Measurements from ENCODE around the gene DRC7.

Gene DRC7

DNA sequence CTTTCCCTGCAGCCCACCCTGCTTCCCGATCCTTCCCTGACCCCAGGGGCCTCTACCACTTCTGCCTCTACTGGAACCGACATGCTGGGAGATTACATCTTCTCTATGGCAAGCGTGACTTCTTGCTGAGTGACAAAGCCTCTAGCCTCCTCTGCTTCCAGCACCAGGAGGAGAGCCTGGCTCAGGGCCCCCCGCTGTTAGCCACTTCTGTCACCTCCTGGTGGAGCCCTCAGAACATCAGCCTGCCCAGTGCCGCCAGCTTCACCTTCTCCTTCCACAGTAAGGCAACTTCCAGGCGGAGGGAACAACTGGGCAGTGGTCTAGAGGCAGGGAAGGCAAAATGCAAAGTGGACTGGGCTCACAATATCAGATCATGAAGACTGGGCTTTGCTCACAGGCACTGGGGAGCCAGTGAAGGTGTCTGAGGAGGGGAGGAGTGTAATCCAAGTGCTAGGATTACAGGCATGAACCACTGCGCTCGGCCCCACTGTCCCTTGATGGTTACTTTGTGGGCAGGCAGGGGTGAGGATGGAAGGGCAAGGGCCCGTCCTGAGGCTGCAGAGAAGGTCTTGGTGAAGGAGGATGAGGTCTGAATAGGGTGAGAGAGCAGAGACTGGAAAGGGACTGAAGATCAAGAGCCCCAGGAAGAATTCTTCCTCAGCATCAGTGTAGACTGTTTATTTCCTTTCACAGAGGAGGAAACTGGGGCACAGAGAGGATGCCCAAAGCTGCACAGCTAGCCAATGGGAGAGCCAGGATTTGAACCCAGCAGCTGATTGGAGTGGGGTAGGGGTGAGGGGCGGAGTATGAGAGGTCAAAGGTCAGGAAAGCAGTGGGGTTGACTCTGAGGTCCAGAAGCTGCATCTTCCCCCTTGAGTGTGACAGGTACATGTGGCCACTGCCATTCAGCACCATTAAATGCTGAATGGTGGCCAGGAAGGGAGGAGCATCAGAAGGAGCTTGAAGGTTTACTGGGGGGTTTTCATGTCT lies 43.0 kb upstream of the DRC7 start:
- no peak for TF ChIP-seq EZH2phosphoT487 (IDR thresholded peaks at IDR 0.05; ENCODE audit: borderline replicate concordance, low read length)
- TF ChIP-seq, protein P1, sequence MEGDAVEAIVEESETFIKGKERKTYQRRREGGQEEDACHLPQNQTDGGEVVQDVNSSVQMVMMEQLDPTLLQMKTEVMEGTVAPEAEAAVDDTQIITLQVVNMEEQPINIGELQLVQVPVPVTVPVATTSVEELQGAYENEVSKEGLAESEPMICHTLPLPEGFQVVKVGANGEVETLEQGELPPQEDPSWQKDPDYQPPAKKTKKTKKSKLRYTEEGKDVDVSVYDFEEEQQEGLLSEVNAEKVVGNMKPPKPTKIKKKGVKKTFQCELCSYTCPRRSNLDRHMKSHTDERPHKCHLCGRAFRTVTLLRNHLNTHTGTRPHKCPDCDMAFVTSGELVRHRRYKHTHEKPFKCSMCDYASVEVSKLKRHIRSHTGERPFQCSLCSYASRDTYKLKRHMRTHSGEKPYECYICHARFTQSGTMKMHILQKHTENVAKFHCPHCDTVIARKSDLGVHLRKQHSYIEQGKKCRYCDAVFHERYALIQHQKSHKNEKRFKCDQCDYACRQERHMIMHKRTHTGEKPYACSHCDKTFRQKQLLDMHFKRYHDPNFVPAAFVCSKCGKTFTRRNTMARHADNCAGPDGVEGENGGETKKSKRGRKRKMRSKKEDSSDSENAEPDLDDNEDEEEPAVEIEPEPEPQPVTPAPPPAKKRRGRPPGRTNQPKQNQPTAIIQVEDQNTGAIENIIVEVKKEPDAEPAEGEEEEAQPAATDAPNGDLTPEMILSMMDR (IDR thresholded peaks at IDR 0.05; ENCODE audit: low read depth, low read length, poor library complexity, severe bottlenecking) = no peak
- H3K27ac ChIP-seq (ENCODE audit: low read depth, low read length) = no peak overlapping the region
- no peaks in the 10 kb centered on the region for H3F3A ChIP-seq (ENCODE audit: control insufficient read depth, insufficient read depth)

DNA sequence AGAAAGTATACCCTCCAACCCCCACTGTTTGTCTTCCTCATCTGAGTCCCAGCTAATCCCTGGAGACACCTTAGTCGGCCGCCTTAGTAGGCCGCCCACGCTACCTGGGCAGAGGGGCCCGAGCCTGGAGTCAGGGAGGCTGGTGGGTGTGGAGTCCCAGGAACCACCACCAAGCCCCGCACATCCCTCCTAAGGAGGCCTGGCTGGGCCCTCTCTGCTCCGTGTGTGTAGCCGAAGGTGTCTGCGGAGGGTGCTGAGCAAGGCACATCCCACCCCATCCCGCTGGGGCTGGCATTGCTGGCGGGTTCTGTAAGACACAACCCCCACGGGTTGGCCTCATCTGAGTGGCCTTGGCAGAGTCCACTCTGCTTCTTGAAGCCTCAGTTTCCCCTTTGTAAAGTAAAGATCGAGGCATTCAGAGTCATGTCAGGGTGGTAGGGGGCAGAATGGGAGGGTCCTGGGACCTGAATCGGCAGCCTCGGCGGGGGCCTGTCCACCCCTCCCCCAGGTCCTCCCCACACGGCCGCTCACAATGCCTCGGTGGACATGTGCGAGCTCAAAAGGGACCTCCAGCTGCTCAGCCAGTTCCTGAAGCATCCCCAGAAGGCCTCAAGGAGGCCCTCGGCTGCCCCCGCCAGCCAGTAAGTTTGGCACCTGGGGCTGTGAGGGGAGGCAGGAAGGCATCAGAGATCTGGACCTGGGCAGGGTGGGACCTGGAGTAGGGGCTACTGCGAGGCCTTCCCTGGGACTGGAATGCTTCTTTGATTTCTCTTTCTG lies 41.7 kb upstream of the DRC7 start:
- H3K4me3 ChIP-seq (ENCODE audit: low read length) = no peak overlapping the region
- no peaks in the 10 kb centered on the region for H3F3A ChIP-seq (ENCODE audit: control insufficient read depth, insufficient read depth)
- no peak overlapping the region for H3K27ac ChIP-seq (ENCODE audit: low read depth, low read length)
- no peaks in the 10 kb centered on the region for H3K27me3 ChIP-seq (ENCODE audit: control insufficient read depth, low read length)
- no peaks in the 10 kb centered on the region for H3K36me3 ChIP-seq (ENCODE audit: control insufficient read depth, low read length)
- H3K79me2 ChIP-seq (ENCODE audit: control insufficient read depth, low read length) = no peaks in the 10 kb centered on the region
- no peak for TF ChIP-seq EZH2phosphoT487 (IDR thresholded peaks at IDR 0.05; ENCODE audit: borderline replicate concordance, low read length)
- TF ChIP-seq, protein P1 (IDR thresholded peaks at IDR 0.05; ENCODE audit: low read depth, low read length, poor library complexity, severe bottlenecking) = no peak
- H3K4me2 ChIP-seq (ENCODE audit: low read length) = no peak overlapping the region
- peaks cover 8% of the 10 kb centered on the region for H3K4me1 ChIP-seq (ENCODE audit: control insufficient read depth, low read length)
- H4K20me1 ChIP-seq (ENCODE audit: control insufficient read depth, insufficient read depth, low read depth, low read length) = peaks cover 6% of the 10 kb centered on the region; the same call in 1 of the 2 replicates
- no peaks in the 10 kb centered on the region for H3K9me3 ChIP-seq (ENCODE audit: control insufficient read depth, insufficient read depth, low read length)
- H3K9me2 ChIP-seq (replicated peaks; ENCODE audit: control insufficient read depth, low read length) = no peaks in the 10 kb centered on the region

More for the DNA sequence above, 43.0 kb upstream of the DRC7 start:
- peaks cover 6% of the 10 kb centered on the region; the same call in 1 of the 2 replicates for H4K20me1 ChIP-seq (ENCODE audit: control insufficient read depth, insufficient read depth, low read depth, low read length)
- H3K27me3 ChIP-seq (ENCODE audit: control insufficient read depth, low read length) = peaks cover 5% of the 10 kb centered on the region
- H3K9me2 ChIP-seq (replicated peaks; ENCODE audit: control insufficient read depth, low read length) = no peaks in the 10 kb centered on the region
- no peaks in the 10 kb centered on the region for H3K9me3 ChIP-seq (ENCODE audit: control insufficient read depth, insufficient read depth, low read length)
- no peak overlapping the region for H3K4me2 ChIP-seq (ENCODE audit: low read length)
- H3K4me3 ChIP-seq (ENCODE audit: low read length) = no peak overlapping the region
- no peaks in the 10 kb centered on the region for H3K79me2 ChIP-seq (ENCODE audit: control insufficient read depth, low read length)
- no peaks in the 10 kb centered on the region for H3K36me3 ChIP-seq (ENCODE audit: control insufficient read depth, low read length)
- H3K4me1 ChIP-seq (ENCODE audit: control insufficient read depth, low read length) = peaks cover 16% of the 10 kb centered on the region

DNA sequence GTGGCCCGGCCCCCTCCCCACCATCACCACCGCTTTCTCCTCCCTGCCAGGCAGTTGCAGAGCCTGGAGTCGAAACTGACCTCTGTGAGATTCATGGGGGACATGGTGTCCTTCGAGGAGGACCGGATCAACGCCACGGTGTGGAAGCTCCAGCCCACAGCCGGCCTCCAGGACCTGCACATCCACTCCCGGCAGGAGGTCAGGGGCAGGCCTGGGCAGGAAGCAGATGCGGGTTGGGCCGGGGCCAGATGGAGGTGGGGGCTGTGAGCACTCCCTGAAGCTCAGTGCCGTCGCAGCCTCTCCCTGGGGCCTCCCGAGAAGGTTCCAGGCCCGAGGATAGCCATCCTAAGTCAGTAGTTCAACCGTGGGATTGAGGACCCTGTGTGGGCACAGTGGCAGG lies 40.7 kb upstream of the DRC7 start:
- Histone ChIP-seq H3K9me2 (replicated peaks; ENCODE audit: control insufficient read depth, low read length) (no peaks in the 10 kb centered on the region), H3F3A (ENCODE audit: control insufficient read depth, insufficient read depth) (no peaks in the 10 kb centered on the region), H3K4me3 (ENCODE audit: low read length) (no peak overlapping the region), H3K4me2 (ENCODE audit: low read length) (no peak overlapping the region), H4K20me1 (ENCODE audit: control insufficient read depth, insufficient read depth, low read depth, low read length) (no peaks in the 10 kb centered on the region), H3K79me2 (ENCODE audit: control insufficient read depth, low read length) (no peaks in the 10 kb centered on the region), H3K9me3 (ENCODE audit: control insufficient read depth, insufficient read depth, low read length) (no peaks in the 10 kb centered on the region), H3K27ac (ENCODE audit: low read depth, low read length) (no peak overlapping the region), H3K4me1 (ENCODE audit: control insufficient read depth, low read length) (no peaks in the 10 kb centered on the region), H3K27me3 (ENCODE audit: control insufficient read depth, low read length) (no peaks in the 10 kb centered on the region), H3K36me3 (ENCODE audit: control insufficient read depth, low read length) (no peaks in the 10 kb centered on the region)
- no peak for TF ChIP-seq EZH2phosphoT487 (IDR thresholded peaks at IDR 0.05; ENCODE audit: borderline replicate concordance, low read length)
- TF ChIP-seq, protein P1 (IDR thresholded peaks at IDR 0.05; ENCODE audit: low read depth, low read length, poor library complexity, severe bottlenecking) = no peak

Measured in DOHH2 (cell line).